Measurements from ENCODE around the gene GRP. TPM values are rescaled to one million over a fixed set of nuclear protein-coding genes. Genes with fewer than 3 reads are reported as not detected.

GRP gene
- total and polyA plus RNA-seq, 9 donors = 1.1 TPM; not detected in 8

GRCh38 chr18:59264651-59265245, 44.8 kb downstream of the GRP start:
- Histone ChIP-seq H3K27me3 (no peaks in the 10 kb centered on the region), H3K4me3 (no peak overlapping the region), H3K9me3 (no peaks in the 10 kb centered on the region), H3K36me3 (no peaks in the 10 kb centered on the region), H3K27ac (no peak overlapping the region), H3K4me1 (ENCODE audit: insufficient read depth) (no peaks in the 10 kb centered on the region)
- TF ChIP-seq POLR2A (IDR thresholded peaks at IDR 0.05) = no peak
- no peak for TF ChIP-seq EP300 (IDR thresholded peaks at IDR 0.05)
- TF ChIP-seq, protein P1, sequence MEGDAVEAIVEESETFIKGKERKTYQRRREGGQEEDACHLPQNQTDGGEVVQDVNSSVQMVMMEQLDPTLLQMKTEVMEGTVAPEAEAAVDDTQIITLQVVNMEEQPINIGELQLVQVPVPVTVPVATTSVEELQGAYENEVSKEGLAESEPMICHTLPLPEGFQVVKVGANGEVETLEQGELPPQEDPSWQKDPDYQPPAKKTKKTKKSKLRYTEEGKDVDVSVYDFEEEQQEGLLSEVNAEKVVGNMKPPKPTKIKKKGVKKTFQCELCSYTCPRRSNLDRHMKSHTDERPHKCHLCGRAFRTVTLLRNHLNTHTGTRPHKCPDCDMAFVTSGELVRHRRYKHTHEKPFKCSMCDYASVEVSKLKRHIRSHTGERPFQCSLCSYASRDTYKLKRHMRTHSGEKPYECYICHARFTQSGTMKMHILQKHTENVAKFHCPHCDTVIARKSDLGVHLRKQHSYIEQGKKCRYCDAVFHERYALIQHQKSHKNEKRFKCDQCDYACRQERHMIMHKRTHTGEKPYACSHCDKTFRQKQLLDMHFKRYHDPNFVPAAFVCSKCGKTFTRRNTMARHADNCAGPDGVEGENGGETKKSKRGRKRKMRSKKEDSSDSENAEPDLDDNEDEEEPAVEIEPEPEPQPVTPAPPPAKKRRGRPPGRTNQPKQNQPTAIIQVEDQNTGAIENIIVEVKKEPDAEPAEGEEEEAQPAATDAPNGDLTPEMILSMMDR (IDR thresholded peaks at IDR 0.05) = no peak
- intact Hi-C loops (cut with DNase I) = no loop called here
- DNase-seq = no peak
- 5 to 8% (median 6%) methylated on average over 35 to 41 of the region's 41 CpGs for WGBS, 3 donors

DNA sequence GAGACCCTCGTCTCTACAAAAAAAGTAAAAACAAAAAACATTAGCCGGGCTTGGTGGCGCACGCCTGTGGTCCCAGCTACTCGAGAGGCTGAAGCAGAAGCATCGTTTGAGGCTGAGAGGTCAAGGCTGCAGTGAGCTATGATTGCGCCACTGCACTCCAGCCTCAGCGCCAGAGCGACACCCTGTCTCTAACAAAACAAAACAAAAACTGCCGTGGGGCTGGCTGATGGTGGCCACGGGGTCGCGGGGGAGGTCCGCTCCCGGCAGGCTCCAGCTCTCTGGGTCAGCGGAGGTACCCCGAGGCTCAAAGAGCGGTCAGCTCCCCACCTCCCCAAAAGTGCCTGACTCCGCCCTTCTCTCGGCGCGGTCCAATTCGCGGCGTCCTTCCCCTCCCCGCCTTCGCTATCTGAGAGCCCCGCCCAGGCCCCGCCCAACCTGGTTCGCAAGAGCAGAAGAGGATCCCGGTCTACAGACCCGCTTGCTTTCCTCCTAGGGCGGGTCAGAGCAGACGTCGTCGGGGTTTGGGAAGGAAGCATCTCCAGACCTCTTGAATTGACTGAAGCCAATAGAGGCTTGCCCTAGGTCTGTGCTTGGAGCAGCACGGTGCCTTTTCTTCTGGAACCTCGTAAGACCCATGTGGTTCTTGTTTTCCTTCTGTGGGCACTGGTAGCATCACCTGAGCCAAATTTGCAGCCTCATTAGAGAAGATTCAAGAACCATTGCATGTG, 45.5 kb downstream of the GRP start:
- no peaks in the 10 kb centered on the region for H3K27me3 ChIP-seq
- WGBS, 3 donors = 1 to 3% (median 2%) methylated on average over 38 of the region's 38 CpGs
- no peak overlapping the region for H3K4me3 ChIP-seq
- no peaks in the 10 kb centered on the region for H3K4me1 ChIP-seq (ENCODE audit: insufficient read depth)
- TF ChIP-seq, protein P1 (IDR thresholded peaks at IDR 0.05) = no peak
- no peak for TF ChIP-seq EP300 (IDR thresholded peaks at IDR 0.05)
- TF ChIP-seq POLR2A (IDR thresholded peaks at IDR 0.05) = no peak
- no peak for DNase-seq
- intact Hi-C loops (cut with DNase I) = no loop called here
- no peaks in the 10 kb centered on the region for H3K9me3 ChIP-seq
- no peaks in the 10 kb centered on the region for H3K36me3 ChIP-seq
- H3K27ac ChIP-seq = no peak overlapping the region

GRCh38 chr18:59265974-59266369, 46.0 kb downstream of the GRP start:
- Histone ChIP-seq H3K9me3 (no peaks in the 10 kb centered on the region), H3K27me3 (no peaks in the 10 kb centered on the region), H3K27ac (no peak overlapping the region), H3K4me1 (ENCODE audit: insufficient read depth) (no peaks in the 10 kb centered on the region), H3K4me3 (no peak overlapping the region), H3K36me3 (no peaks in the 10 kb centered on the region)
- no peak for TF ChIP-seq EP300 (IDR thresholded peaks at IDR 0.05)
- no peak for TF ChIP-seq POLR2A (IDR thresholded peaks at IDR 0.05)
- TF ChIP-seq, protein P1 (IDR thresholded peaks at IDR 0.05) = no peak
- DNase-seq = no peak
- intact Hi-C loops (cut with DNase I) = no loop called here
- 7 to 10% (median 9%) methylated on average over 12 of the region's 12 CpGs for WGBS, 3 donors

- Histone ChIP-seq H3K36me3 (no peaks in the 10 kb centered on the region), H3K4me1 (ENCODE audit: insufficient read depth) (no peaks in the 10 kb centered on the region), H3K27ac (no peak overlapping the region), H3K9me3 (no peaks in the 10 kb centered on the region), H3K4me3 (no peak overlapping the region), H3K27me3 (no peaks in the 10 kb centered on the region)
- intact Hi-C loops (cut with DNase I) = no loop called here
- WGBS, 3 donors = 17 to 26% (median 18%) methylated on average over 1 of the region's 1 CpG
- TF ChIP-seq EP300 (IDR thresholded peaks at IDR 0.05) = no peak
- TF ChIP-seq, protein P1 (IDR thresholded peaks at IDR 0.05) = no peak
- no peak for DNase-seq
These were observed 46.5 kb downstream of the GRP start for GRCh38 chr18:59266459-59266858.
